Choroid plexus epithelial cell (primary cell): Measurements from ENCODE around the gene FOXP1.
A peak's percentile ranks its signal among the peaks of the same experiment; 100 is the strongest.

Experiments used
- DNase-seq: peaks from one replicate; pipeline ENCODE4 v3.0.0-alpha.2; 2010; ENCODE audit warnings: low read depth
- H3K4me3 ChIP-seq: 2 replicates; pipeline ENCODE4 v1.5.1; 2011; ENCODE audit warnings: low read depth, mild to moderate bottlenecking, control low read depth, low read length, moderate library complexity
- CTCF ChIP-seq: conservative IDR thresholded peaks from 2 replicates; pipeline ENCODE4 v1.5.1; 2011; ENCODE audit warnings: low read depth, mild to moderate bottlenecking, control low read depth, inconsistent platforms, low read length, moderate library complexity

Gene FOXP1

GRCh38 chr3:71207632-71208031 lies 375.9 kb downstream of the FOXP1 start:
- TF ChIP-seq CTCF, result no peak
- DNase-seq, result no peak
- no peak overlapping the region for H3K4me3 ChIP-seq

- no peak for DNase-seq
- H3K4me3 ChIP-seq, result no peak overlapping the region
- TF ChIP-seq CTCF, result no peak
These were observed 377.0 kb downstream of the FOXP1 start for GRCh38 chr3:71206305-71207165.

- no peak overlapping the region for H3K4me3 ChIP-seq
- TF ChIP-seq CTCF, result no peak
- DNase-seq, result no peak
These were observed 379.6 kb downstream of the FOXP1 start for GRCh38 chr3:71203727-71204488.

GRCh38 chr3:71202848-71203533 lies 380.5 kb downstream of the FOXP1 start:
- no peak overlapping the region for H3K4me3 ChIP-seq
- no peak for TF ChIP-seq CTCF
- no peak for DNase-seq

- H3K4me3 ChIP-seq, result no peak overlapping the region
- peak; percentile 79 for DNase-seq
- no peak for TF ChIP-seq CTCF
These were observed 381.6 kb downstream of the FOXP1 start for GRCh38 chr3:71201939-71202338.

- no peak for TF ChIP-seq CTCF
- DNase-seq, result no peak
- H3K4me3 ChIP-seq, result no peak overlapping the region
These were observed 385.5 kb downstream of the FOXP1 start for GRCh38 chr3:71197841-71198565.
